ENCODE data around the gene MGRN1.

MGRN1 gene

GRCh38 chr16:4687946-4688673, 63.5 kb downstream of the MGRN1 start:
- DNase-seq (ENCODE audit: low spot score), result no peak

DNA sequence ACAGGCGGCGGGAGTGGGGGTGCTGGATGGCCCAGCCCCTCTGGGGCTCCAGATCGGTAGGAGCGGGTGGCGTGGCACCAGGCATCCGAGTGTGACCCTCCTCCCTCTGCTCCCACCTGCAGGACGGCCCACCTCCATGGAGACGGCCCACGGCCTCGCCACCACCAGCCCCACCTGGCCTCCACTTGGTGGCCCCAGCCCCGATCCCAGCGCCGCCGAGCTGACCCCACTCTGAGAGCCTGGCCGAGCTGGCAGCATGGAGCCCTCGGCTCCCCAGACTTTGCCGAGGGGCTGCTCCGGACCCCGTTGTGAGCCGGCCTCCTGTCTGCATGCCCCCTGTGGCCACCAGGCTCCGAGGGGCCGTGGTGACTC, 64.0 kb downstream of the MGRN1 start:
- DNase-seq (ENCODE audit: low spot score), result no peak

DNA sequence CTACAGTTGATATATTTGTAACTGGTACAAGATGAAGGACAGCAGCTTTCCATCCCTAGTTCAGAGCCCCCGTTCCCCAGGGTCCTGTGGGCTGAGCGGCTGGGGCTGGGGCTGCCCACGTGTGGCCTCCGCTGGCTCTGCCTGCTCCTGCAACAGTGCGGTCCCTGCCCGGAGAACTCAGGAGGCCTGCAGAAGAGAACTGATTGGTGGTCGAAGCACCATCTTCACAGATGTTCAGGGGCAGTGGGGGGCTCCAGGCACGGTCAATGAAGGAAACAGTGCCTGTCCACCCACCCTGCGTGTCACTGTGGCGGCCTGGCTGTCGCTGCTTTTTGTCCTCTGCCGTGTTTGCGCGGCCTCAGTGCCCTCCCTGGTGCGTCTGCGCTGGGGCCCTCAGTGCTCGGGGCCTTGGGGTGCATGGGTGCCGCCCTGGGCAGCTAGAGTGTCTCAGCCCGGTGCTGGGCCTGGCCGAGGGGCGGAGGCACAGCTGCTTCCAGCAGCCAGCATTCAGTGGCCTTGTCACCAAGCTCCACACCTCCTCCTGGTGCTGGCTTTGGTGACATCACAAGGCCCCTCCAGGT, 64.6 kb downstream of the MGRN1 start:
- no peak for DNase-seq (ENCODE audit: low spot score)

DNA sequence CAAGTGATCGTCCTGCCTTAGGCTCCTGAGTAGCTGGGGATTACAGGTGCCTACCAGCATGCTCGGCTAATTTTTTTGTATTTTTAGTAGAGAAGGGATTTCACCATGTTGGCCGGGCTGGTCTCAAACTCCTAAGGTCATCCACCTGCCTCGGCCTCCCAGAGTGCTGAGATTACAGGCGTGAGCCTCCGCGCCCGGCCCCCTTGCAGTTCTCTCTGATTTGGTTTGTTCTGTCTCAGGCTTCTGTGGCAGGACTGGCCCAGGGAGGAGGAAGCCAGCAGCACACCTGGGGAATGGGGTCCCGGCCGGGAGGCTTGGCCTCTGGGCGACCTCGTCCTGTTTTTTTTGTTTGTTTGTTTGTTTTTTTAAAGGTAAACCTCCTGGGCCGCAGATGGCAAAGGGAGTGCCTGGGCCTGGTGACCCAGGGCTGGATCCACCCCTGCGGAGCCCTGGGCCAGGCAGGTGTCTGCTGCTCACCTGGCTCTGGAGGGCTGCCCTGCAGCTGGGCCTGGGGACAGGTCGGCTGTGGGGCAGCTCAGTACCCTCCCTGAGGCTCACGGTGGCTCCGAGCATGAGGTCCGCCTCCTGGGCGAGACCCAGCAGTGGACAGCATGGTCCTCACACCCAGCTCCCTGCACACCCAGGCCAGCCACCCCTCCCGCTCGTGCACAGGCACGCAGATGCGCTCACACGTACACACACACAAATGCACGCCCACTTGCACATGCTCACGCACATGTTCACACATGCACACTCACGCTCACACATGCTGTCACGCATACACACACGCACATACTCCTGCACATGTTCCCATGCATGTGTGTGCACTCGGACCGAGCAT, 65.5 kb downstream of the MGRN1 start:
- DNase-seq (ENCODE audit: low spot score), result no peak

- DNase-seq (ENCODE audit: low spot score), result no peak
Measured at GRCh38 chr16:4690946-4691665, 66.5 kb downstream of the MGRN1 start.

DNA sequence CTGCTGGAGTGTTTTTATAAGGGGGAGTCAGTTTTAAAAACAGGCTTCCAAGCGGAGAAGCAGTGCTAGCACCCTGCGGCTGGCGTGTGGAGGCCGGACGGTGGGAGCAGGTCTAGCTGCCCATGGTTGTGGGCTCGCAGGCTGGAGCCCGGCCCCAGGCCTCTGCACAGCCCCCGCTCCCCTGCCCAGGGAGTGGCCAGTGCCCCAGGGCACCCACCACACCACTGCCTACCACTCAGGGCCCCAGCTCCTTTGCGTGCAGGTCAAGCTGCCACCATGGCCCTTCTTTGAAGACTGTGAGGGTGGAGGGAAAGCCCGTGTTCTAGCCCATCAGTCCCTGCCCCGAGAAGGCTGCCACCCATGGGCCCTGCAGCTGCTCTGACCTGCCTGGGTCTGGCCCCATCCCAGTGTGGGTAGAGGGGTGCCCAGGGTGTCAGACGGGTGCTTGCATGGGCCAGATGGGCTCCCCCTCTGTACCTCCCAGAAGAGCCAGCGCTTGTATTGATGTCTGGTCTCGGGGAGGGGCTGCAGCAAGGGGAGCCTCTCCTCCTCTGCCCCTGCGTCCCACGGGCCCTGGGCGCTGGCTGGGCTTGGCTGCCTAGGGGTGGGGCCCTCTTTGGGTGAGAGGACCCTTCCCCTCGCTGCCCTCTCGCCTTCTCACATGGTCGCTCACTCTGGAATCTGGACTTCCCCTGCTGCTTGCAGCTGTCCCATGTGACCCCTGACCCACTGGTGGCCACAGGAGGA, 67.2 kb downstream of the MGRN1 start:
- no peak for DNase-seq (ENCODE audit: low spot score)

DNA sequence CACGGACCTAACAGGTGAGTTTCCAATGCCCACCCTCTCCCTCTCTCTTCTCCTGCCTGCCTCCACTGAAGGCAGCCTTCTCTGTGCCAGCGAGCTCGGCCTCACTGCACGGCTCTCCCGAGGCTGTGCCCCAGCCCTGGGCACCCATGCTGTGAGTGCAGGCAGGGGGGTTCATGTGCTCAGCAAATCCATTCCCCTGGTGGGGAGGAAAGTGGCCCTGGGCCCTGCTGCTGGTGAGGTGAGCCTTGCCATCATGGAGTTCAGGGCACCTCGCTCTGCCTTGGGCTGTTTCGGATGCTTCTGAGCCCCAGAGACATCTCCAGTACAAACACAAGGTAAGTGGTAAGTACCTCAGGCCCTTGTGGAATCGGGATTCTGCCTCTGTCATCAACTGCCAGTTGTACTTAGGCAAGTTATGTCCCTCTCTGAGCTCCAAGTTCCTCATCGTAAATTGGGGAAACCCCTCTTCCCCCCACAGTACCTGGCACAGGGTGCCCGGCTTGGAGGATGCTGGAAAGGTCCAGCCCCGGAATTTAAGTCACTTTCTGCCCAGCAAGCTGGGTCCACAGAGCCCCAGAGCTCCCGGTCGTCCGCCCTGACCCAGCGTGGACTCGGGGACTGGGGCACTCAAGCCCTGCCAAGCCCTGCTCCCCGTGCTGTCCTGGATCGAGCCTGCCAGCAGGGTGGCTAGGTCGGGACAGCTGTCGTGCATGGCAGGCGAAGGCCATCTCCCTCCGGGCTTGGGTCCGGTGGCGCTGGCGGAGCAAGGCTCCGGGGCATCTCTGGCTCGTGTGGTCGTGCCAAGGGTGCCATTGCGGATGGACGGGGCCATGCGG, 68.1 kb downstream of the MGRN1 start:
- no peak for DNase-seq (ENCODE audit: low spot score)

DNA sequence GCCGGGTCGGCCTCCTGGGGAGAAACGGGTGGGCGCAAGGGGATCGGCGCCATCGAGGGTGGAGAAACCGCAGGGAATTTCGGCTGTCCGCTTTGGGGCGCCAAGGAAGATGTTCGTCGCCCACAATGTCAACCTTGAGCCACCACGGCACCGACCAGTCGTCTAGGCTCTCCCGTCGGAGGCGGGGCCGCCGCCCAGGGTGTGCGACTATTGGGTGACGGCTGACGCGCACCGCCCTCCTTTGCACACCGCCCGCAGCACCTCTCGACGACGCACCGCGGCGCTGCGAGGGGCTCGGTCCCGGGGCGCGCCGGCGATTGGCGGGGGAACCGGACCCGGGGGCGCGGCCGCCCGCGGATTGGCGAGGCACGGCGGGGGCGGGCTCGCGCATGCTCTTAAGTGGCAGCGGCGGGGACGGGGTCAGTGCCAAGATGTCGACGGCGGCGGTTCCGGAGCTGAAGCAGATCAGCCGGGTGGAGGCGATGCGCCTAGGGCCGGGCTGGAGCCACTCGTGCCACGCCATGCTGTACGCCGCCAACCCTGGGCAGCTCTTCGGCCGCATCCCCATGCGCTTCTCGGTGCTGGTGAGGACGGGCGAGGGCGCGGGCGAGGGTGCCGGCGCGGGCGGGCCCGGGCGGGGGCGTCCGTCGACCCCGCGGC, 68.8 kb downstream of the MGRN1 start, which contains the start of gene NUDT16L1:
NUDT16L1 (plus strand) TSS at position 267 of the 660 bp plus-strand sequence; CDS start at position 432, 165 bp downstream.
- peak; percentile 96 for DNase-seq (ENCODE audit: low spot score)

DNA sequence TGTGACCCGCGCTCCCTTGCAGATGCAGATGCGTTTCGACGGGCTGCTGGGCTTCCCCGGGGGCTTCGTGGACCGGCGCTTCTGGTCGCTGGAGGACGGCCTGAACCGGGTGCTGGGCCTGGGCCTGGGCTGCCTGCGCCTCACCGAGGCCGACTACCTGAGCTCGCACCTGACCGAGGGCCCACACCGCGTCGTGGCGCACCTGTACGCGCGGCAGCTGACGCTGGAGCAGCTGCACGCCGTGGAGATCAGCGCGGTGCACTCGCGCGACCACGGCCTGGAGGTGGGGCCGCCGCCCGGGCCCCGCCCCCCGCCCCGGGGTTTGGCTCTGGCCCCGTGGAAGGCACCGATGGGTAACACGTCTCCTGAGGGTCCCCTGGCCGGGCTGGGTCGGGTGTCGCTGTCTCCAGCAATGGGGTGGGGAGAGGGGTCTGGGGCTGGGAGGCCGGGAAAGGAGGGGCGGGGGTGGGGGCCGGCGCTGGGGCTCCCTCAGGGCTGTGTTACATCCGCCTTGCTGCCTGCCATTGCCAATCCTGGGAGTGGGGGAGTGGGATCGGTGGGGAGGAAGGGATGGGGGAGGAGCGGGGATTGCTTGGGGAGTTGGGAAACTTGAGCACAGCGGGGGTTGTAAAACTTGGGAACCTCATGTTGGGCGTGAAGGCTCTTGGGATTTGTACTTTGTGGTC, 69.5 kb downstream of the MGRN1 start:
- peak; percentile 30 for DNase-seq (ENCODE audit: low spot score)

GRCh38 chr16:4694642-4695451, 70.2 kb downstream of the MGRN1 start:
- no peak for DNase-seq (ENCODE audit: low spot score)

DNA sequence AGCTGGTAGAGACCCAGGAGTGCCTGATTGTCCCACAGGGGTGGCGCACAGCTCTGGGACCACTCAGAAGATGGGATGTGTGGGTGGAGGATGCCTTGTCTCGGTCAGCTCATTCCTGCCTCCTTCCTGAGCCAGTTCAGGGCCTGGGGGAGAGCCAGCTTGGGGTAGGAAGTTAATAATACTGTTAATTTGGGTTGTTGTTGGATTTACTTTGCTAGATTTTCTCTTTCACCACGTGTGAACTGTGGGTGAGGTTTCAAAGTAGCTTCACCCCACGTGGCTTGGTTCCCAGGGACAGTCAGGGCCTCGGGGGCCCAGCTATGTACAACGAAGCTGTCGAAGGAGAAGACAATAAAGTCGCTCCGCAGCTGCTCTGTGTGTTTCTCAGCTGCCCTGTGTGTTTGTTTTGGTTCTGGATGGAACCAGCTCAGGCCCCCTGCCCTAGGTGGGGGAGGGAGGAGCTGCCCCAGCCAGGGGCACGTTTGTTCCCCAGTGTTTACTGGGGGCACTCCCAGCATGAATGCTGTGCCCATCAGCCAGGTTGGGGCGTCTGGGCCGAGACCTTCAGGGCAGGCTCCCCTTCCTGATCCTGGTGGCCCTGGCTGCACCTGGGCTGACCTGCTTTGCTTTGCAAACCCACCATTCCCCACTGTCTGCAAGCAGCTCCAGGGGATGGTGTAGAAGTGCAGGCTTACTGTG, 71.0 kb downstream of the MGRN1 start:
- DNase-seq (ENCODE audit: low spot score), result no peak

GRCh38 chr16:4696172-4696904, 71.7 kb downstream of the MGRN1 start:
- no peak for DNase-seq (ENCODE audit: low spot score)

- no peak for DNase-seq (ENCODE audit: low spot score)
Measured at GRCh38 chr16:4696905-4697847, 72.5 kb downstream of the MGRN1 start.

DNA sequence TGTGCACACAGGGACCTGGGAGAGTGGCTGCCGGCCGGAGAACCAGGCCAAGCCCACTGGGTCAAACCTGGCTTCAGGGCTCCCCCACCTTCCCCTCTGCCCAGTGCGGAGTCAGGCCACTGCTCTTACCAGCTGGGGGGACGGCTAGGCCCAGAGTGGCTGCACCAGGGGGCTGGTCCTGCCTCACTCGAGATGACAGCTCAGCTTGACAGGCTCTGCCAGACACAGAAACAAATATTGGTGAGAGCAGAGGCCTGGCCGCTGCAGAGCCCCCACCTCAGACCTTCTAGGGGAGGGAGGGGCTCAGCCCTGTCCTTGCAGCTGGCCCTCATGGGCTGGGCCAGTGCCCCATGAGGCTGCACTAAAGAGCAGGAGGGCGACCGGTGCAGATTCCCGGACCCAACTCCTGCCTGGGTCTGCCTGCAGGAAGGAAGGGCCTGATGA, 73.2 kb downstream of the MGRN1 start:
- DNase-seq (ENCODE audit: low spot score), result no peak

- no peak for DNase-seq (ENCODE audit: low spot score)
Measured at GRCh38 chr16:4698321-4699045, 73.9 kb downstream of the MGRN1 start.
